Right renal cortex interstitium (tissue), 3 donors: Measurements from ENCODE around the gene CPT1A. TPM values are rescaled to one million over a fixed set of nuclear protein-coding genes. Genes with fewer than 3 reads are reported as not detected.

Experiments
- DNase-seq, 3 donors: peaks; one replicate each; pipeline ENCODE4 v3.0.0-alpha.2; 2013; ENCODE audit warnings: low read depth in 3 of 3, low spot score in 2 of 3
- polyA plus RNA-seq, 3 donors: library from polyadenylated mRNA; unstranded; fragments of 120-200 nt; gene quantifications; one replicate each; pipeline ENCODE4 v1.2.1, GENCODE V29; 2013; ENCODE audit not compliant: insufficient read length in 3 of 3

CPT1A gene
- polyA plus RNA-seq, 3 donors = 34.9 to 39.6 (median 35.0) TPM

DNA sequence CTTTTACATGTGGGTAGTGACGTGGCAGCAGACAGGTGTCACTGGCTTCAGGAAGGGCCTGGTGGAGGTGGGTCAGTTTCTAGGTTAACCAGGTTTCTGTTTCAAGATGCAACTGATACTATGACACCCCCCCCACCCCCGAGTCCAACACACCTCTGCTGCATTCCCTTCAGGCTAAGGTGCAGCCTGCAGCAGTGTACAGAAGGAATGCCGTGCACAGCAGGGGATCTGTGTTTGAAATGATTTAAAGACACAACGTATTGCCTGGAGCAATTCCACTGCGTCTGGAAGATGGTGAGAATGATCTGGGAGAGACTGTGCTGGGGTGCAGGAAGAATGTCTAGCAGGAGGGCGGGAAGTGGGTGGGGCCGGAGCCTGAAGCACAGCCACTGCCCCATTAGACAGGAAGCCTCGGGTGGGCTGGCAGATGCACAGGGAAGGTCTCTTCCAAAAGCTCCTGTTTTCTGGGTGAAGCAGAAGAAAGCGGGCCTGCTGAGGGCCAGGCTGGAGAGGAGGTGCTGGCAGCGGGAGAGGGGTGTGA is 78.5 kb downstream of the CPT1A start:
- DNase-seq = no peak

DNA sequence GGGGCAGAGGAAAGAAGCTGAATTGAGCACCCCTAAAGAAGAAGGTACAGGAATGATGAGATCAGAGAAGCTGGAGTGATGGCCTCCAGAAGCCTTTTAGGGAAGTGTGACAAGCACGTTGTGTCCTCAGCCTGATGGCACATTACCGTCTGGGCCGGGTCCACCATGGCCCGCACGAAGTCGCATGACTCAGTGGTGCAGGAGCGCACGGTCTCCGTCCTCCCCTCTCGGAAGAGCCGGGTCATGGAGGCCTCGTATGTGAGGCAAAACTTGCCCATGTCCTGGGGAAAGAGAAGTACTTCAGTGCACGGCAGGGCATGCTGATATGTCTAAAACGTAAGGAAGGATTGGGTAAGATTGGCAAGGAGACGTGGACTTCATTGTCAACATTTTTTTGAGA is 79.2 kb downstream of the CPT1A start:
- DNase-seq = no peak

DNA sequence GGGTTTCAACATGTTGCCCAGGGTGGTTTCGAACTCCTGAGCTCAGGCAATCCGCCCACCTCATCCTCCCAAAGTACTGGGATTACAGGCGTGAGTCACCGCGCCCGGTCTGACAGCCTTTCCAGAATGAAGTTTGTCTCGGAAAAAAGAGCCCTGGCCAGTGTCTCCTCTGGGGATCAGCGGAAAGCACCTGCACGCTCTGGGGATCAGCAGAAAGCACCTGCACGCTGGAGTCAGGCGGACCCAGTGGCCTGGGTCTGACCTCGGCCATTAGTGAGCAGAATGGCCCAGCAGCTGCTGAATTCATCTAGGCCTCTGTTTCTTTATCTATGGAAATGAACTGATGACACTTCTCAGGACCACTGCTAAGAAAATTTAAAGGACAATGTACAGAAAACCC is 79.9 kb downstream of the CPT1A start:
- DNase-seq = no peak

DNA sequence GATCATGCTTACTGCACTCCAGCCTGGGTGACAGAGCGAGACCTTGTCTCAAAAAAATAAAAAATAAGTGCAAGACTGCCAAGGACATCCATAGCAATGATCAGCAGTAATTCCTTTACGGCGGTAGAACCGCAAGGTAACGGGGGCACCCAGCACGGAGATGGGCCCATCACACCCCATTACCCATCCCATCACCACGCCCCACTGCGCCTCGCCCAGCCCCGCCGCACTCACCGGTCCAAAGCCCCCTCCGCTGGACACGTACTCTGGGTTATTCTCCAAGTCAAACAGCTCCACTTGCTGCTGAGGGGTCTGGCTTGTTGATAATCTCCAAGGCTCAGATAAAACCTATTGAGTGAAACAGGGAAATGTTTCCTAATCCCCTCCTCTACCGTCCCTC is 81.7 kb downstream of the CPT1A start:
- DNase-seq = no peak

DNA sequence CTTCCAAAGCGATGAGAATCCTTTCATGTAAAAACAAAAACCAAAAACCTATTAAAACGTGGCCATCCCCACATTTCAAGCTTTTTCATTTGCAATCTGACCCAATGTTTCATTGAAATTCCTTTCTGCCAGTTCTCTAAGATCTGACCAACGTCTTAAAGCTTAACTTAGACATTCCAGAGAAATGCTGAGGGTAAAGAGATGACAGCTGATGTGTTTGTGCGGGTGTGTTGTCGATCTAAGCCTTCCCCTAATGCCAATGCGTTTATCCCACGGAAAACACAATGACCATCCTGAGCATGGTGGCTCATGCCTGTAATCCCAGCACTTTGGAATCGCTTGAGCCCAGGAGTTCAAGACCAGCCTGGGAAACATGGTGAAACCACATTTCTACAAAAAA is 84.0 kb downstream of the CPT1A start:
- DNase-seq = no peak

DNA sequence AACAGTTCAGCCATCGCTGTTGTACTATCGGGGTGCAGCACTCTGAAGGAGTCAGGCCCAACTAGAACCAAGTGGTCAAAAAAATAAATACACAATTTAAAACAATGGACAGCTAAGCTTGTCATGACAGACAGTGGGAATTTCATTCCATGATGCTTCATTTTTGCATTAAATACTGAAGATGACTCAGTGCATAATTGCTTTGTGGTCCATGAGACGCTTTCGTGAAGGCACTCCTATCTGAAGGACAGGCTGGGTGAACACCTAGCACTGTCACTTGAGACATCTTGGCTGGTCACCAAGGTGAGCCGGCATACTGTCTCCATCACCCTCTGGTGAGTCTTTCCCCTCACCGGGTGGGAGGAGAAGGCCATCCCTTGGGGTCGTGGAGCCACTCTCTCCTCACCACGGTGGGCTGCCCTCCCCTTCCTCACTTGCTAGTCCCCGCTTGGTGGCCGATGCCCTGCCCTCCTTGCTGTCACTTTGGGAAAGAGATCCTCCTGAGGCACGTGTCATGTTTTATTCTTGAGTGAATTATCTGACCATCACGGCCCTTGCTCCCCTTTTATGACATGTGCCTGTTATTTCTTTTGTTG is 85.4 kb downstream of the CPT1A start:
- DNase-seq = no peak

DNA sequence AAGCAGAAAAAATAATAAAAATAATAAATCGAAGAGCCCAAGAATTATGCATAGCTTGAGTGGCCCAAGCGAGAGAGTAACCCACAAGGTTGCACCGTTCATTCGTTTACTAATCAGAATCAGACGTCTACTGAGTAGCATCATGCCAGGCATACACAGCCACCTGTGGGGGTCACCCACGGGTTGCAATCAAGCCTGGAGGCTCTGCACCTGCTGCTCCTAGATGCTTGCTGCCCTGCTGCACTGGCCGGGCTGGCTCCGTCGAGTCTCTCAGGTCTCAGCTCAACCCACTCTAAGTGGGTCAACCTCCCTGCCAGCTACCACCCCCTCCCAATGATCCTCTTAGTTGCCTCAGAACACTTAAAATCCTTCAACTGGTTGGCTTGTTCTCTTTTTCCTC is 88.4 kb downstream of the CPT1A start:
- no peak for DNase-seq

DNA sequence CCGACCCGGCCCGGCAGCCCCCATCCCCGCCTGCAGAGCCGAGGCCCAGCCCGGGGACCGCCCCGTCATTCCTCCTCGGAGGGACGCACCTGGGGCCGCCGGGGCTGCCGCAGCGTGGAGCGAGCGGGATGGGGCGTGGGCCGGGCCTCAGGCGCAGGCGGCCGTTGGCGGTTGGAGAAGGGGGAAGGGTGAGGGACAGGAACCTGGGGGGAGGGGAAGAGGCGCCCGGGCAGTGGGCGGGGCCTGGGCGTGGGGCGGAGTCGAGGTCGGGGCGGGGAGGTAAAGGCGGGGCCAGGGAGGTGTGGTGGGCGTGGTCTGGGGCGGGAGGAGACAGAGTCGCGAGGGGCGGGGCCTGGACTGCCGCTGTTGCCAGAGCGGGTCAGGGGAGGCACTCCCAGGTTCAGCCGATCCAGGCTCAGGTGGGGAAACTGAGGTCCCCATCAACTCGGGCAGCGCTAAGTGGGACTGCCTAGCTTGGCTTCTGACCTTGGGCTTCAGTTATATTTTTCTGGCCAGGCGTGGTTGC is 90.3 kb downstream of the CPT1A start, which contains the start of gene TESMIN:
Gene TESMIN, minus strand, starts transcription at position 190 of the 526 bp plus-strand sequence. CDS start 860 bp downstream, outside the sequence.
- peak in 1 of 3 donors; percentile 54 for DNase-seq

DNA sequence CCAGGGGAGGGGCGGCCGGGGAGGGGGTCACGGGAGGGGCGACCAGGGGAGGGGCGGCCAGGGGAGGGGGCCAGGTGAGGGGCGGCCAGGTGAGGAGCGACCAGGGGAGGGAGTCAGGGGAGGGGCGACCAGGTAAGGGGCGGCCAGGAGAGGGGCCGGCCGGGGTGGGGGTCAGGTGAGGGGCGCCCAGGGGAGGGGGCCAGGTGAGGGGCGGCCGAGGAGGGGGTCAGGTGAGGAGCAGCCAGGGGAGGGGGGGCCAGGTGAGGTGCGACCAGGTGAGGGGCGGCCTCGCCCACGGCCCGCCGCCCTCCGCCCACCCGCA is 90.8 kb downstream of the CPT1A start:
- DNase-seq = no peak

DNA sequence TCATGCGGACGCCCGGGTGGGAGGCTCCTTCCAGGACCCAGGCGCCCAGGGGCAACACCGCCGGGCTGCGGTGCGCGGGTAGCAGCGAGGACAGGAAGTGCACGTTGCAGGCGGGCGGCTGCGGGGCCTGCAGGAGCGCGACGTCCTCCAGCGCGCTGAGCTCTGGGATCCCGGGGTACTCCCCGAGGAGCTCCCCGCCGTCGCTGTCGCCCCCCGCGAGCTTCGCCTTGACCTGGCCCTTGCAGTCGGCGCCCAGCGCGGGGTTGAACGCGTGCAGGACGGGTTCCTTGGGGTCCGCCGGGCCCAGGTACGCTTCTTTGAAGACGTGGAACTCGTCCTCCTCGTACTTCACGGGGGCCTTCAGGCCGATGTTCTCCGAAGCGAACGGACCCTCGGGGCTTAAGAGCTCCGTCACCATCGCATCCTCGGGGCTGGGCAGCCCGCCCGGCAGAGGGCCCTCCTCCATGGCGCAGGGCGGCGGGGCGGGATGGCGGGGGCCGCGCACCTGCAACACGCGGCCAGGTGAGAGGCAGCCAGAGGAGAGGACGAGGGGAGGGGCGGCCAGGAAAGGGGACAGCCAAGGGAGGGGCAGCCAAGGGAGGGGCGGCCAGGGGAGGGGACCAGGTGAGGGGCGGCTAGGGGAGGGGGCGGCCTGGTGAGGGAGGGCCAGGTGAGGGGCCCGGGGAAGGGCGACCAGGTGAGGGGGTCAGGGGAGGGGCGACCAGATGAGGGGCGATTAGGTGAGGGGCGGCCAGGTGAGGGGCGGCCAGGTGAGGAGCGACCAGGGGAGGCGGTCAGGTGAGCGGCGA is 91.3 kb downstream of the CPT1A start:
- DNase-seq = no peak

DNA sequence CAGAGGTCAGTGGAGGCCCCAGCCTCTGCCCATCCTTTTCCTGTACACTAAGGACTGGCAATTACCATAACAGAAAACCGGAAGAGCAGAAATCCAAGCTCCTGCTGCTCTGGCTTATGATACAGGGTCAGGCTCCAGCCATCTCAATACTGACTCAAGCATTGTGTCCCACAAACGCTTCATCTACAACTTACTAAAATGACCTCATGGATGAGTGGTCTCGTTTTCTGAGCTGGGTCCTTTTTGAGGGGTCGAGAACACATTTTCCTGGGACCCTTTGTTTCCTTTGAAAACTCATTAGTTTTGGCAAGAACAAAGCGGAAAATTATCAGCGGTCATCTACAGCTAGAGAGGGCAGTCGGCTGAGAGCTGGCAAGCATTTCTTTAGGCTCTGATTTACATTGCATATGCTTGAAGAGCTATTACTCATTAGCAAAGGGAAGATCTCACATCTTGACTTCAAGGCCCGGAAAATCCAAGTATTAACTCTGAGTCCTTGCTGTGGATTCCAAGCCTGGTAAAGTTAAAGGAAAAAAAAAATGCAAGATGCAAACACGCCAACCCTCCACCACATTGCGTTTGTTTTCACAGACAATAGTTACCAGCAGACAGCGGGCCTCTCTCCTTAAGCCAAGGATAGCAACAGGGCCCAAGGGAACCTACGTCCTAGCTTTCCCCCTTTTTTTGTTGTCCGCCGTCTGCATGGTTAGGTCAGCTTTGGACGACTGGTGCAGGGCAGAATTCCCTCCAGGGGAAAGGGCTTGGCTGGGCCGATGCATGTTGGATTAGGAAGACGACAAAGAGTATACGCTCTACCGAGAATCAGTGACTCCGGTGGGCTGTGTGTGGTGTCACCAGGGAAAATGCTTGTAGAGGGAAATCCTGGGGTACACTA is 92.2 kb downstream of the CPT1A start:
- DNase-seq = no peak

DNA sequence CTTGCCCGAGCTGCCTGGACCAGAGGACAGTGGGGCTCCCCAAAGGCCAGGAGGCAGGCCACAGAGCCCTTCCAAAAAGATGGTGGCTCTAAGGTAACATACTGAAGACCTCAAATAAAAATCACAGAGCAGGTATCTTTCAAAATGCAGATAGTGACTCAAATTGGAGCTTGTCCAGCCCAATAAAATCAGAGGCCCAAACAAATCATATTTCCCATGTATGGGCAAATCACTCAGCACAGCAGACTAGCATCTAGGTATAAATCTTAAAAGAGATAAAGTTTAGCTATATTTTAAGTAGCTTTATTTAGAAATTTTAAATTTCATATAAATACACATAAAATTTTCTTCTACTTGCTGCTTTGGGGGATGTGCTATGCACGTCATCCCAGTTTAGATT is 93.7 kb downstream of the CPT1A start:
- DNase-seq = no peak

DNA sequence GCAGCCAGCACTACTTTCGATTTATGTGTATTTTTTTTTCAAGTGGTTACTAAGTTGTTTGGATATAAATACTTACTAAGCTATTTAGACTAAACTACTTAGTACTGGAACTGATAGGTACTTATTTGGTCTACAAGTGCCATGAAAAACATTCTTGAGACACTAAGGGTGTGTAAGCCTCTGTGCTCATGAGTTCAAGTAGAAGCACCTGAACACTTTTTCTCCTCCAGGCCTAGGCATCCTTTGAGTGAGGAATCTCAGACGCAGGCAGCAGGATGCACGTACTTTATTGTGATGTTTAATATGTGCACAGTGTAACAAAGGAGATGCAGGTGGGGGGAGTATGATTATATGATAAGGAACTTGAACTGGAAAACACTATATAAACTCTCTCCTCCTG is 98.2 kb downstream of the CPT1A start:
- no peak for DNase-seq

DNA sequence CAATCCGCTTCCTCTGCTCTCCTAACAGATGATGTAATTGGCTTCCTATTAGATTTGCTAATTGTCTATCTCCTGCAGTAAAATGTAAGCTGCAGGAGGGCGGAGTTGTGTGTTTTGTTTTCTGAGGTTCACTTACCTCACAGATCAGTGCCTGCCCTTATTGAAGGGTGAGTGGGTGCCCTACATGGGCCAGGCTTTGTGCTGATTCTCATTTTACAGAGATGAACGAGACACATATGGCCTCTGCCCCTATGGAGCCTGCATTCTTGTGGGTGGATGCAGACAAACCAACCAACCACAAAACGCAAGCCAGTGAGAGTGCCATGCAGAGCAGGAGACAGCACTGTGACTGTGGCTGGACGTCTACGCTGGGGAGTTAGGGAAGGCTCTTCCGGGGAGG is 100.3 kb downstream of the CPT1A start:
- DNase-seq = no peak

DNA sequence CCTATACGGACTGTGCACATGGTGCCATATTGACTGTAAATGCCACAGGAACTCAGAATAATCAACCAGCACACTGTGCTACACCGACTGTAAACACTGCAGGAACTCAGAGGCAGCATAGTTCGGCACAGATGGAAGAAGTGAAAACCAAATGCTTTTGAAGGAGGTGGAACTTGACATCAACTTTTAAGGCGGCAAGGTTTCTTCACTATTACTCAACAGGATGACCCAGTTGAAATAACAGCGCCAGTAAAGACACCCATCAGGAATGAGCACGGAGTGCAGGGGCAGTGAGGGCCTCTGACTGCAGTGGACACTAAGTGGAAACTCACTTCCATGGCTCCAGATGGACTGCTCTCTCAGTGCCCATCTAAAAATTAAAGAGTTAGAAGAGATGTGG is 106.1 kb downstream of the CPT1A start:
- DNase-seq = no peak

DNA sequence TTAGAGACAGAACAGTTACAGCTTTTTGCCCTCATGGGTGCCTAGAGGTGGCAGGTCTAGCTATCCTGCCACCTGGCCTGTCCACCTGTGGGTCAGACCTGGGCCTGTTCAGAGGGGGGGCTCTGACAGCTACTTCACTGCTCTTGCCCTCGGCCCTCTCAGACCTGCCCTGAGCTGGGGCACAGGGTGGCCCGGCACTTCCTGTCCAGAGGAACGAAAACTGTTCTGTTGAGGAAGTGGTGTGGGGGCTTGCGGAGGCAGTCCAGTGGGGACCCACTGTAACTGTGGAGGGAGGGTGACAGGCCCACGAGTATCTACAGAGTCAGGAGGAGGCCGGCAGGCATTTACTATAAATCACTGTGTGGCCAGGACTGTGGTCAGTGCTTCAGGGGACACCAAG is 106.6 kb downstream of the CPT1A start:
- DNase-seq = no peak

DNA sequence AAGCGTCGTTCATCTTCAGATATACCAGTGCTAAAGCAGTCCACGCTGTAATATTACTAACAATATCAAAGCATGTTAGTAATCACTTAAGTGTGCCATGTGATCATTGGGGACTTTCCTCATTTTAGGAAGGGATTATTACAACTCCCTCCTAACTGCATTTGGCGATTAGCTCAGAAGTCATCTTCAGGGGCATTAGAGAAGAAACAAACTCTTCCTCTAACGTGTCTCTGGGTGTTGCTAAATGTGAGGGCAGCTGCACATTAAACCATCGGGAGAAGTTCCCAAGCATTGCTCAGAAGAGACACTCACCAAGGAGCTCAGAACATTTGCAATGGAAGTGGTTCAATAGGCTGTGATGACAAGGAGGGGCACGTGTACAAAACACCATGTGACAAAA is 107.6 kb downstream of the CPT1A start:
- no peak for DNase-seq

DNA sequence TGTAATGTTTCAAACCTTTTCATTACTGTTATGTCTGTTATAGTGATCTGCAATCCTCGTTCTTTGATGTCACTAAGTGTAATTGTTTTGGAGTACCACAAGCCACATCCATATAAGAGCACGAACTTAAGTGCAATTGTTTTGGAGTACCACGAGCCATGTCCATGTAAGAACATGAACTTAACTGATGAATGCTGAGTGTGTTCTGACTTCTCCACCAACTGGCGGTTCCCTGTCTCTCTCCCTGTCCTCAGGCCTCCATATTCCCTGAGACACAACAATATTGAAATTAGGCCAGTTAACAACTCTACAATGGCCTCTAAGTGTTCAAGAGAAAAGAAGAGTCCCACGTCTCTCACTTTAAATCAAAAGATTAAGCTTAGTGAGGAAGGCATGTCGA is 113.9 kb downstream of the CPT1A start:
- no peak for DNase-seq

DNA sequence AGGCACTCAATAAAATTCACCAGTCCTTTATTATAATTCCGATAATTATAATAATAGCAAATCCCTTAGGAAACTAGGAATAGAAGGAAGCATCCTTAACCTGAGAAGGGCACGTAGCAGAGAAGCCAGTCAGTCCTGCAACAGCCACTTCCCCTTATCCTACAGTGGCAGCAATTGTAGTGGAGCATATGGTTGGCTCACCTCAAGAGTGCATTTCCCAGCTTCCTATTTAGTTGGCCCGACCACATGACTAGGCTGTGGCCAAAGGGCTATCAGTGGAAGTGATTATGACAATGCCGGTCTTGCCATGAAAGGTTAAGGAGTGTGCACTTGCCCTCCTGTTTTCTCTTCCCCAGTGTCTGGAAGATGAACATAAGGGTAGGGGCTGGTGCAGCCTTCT is 117.4 kb downstream of the CPT1A start:
- no peak for DNase-seq

DNA sequence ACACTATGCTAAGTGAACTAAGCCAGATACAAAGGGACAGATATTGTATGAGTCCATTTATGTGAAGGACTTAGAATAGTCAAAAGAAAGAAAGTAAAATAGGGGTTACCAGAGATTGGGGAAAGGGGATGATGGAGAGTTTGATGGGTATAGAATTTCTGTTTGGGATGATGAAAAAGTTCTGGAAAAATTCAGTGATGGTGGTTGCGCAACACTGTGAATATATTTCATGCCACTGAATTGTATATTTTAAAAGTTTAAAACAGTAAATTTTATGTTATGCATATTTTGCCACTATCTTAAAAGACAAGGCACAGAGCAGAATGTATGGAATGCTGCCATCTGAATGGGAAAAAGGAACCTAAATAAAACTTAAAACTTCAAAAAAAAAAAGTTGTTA is 119.6 kb downstream of the CPT1A start:
- DNase-seq = no peak

DNA sequence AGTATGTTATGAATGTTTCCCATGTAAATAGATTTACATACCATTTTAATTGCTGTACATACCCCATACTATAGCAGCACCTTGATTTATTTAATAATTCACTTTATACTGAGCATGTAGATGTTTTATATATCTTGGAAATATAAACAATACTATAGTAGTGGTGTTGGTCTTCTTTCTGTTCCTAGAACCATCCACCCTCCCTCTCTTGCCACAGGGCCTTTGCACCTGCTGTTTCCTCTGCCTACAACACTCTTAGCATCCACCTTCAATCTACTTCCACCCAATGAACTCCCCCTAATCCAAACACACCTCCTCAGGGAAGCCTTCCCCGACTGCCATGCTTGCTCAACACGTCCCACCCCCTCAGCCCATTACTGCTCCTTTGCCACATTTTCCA is 120.6 kb downstream of the CPT1A start:
- no peak for DNase-seq
